Mesodermal cell (in vitro differentiated cells): Measurements from ENCODE around the gene CEACAM19.
"Not testable (repeated sequence)": the region's sequence is repeated elsewhere in the genome, so short reads cannot be mapped to it uniquely, and the experiment has no call there.

Source experiments
- H3K27ac ChIP-seq: 2 replicates; pipeline ENCODE4 v1.7.0; 2013; ENCODE audit warnings: mild to moderate bottlenecking, low read depth, low read length, moderate library complexity; ENCODE audit not compliant: severe bottlenecking
- H3K36me3 ChIP-seq: 2 replicates; pipeline ENCODE4 v1.7.1; 2013; ENCODE audit warnings: mild to moderate bottlenecking, low read length, moderate library complexity; ENCODE audit not compliant: control insufficient read depth, insufficient read depth
- H3K4me1 ChIP-seq: one replicate; pipeline ENCODE4 v1.7.1; 2013; ENCODE audit warnings: mild to moderate bottlenecking, low read length; ENCODE audit not compliant: insufficient read depth, control insufficient read depth, poor library complexity, severe bottlenecking
- H3K4me3 ChIP-seq: 2 replicates; pipeline ENCODE4 v1.7.0; 2013; ENCODE audit warnings: low read length, control low read depth, mild to moderate bottlenecking; ENCODE audit not compliant: insufficient read depth, poor library complexity, severe bottlenecking; ENCODE audit errors: extremely low read depth
- H3K9me3 ChIP-seq: 2 replicates; pipeline ENCODE4 v1.7.1; 2013; ENCODE audit warnings: mild to moderate bottlenecking, low read length, moderate library complexity; ENCODE audit not compliant: control insufficient read depth
- WGBS, 2 experiments: methylation state at CpG; one replicate each; pipeline ENCODE4 v1.1.5; 2013; ENCODE audit warnings: missing lambda C conversion rate in 2 of 2; ENCODE audit not compliant: insufficient coverage in 2 of 2; 5-methylcytosine and 5-hydroxymethylcytosine counted together

The CEACAM19 gene

DNA sequence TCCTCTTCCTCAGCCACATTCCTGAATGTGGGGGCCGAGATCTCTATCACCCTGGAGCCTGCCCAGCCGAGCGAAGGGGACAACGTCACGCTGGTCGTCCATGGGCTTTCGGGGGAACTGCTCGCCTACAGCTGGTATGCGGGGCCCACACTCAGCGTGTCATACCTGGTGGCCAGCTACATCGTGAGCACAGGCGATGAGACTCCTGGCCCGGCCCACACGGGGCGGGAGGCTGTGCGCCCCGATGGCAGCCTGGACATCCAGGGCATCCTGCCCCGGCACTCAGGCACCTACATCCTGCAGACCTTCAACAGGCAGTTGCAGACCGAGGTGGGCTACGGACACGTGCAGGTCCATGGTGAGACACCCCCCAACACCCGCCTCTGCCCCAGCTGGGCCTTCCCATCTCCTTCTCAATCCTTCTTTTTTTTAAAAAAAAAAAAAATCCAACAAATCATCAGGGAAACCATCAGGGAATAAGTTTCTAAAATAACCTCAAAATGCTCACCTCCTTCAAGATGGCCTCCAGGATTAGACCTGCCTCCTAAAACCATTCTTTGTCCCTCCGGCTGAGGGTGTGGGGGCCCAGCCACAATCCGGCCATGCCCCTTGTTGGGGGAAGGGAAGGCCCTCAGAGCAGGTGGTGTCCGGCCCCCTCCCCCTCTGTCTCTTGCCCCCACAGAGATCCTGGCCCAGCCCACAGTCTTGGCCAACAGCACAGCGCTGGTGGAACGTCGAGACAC, 32.2 kb downstream of the CEACAM19 start:
- H3K27ac ChIP-seq = no peak overlapping the region
- H3K9me3 ChIP-seq = no peaks in the 10 kb centered on the region
- H3K4me3 ChIP-seq = no peak overlapping the region
- H3K36me3 ChIP-seq = no peaks in the 10 kb centered on the region
- 93 to 95% methylated on average over 26 to 27 of the region's 28 CpGs for WGBS, 2 experiments
- H3K4me1 ChIP-seq = no peaks in the 10 kb centered on the region

DNA sequence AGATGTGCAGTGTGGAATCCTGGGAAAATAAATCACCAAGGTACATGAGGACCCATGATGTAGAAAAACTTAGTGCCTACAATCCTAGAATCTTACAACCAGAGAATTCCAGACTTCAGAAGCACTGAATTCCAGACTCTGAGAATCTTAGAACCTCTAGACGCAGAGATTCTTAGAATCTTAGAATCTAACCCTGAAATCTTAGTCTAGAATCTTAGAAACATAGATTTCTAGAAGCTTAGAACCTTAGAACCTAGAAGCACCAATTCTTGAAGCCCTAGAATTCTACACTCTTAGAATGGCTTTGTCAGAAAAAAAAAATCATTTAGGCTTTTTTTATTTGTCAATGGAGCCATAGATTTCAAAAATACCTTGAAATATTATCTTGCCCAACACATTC, 33.7 kb downstream of the CEACAM19 start:
- Histone ChIP-seq H3K27ac (no peak overlapping the region), H3K9me3 (no peaks in the 10 kb centered on the region), H3K36me3 (no peaks in the 10 kb centered on the region), H3K4me3 (no peak overlapping the region), H3K4me1 (no peaks in the 10 kb centered on the region)
- WGBS, 2 experiments = 83 to 100% methylated on average over 1 of the region's 1 CpG

DNA sequence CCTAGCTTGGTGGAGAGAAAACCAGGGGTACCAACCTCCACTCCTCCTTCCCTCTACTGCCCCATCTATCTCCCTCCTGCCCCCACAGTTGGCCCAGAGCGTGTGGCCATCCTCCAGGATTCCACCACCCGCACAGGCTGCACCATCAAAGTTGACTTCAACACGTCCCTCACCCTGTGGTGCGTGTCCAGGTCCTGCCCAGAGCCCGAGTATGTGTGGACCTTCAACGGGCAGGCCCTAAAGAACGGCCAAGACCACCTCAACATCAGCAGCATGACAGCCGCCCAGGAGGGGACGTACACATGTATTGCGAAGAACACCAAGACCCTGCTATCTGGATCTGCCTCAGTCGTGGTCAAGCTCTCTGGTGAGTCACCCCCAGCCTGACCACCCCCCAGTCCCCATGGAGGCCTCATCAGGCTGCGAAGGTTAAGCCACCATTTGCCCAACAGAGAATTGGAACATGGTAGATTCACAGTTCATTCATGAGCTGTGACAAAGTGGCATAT, 34.3 kb downstream of the CEACAM19 start:
- Histone ChIP-seq H3K27ac (no peak overlapping the region), H3K4me1 (no peaks in the 10 kb centered on the region), H3K9me3 (no peaks in the 10 kb centered on the region), H3K4me3 (no peak overlapping the region), H3K36me3 (no peaks in the 10 kb centered on the region)
- 88 to 91% methylated on average over 11 of the region's 12 CpGs for WGBS, 2 experiments

DNA sequence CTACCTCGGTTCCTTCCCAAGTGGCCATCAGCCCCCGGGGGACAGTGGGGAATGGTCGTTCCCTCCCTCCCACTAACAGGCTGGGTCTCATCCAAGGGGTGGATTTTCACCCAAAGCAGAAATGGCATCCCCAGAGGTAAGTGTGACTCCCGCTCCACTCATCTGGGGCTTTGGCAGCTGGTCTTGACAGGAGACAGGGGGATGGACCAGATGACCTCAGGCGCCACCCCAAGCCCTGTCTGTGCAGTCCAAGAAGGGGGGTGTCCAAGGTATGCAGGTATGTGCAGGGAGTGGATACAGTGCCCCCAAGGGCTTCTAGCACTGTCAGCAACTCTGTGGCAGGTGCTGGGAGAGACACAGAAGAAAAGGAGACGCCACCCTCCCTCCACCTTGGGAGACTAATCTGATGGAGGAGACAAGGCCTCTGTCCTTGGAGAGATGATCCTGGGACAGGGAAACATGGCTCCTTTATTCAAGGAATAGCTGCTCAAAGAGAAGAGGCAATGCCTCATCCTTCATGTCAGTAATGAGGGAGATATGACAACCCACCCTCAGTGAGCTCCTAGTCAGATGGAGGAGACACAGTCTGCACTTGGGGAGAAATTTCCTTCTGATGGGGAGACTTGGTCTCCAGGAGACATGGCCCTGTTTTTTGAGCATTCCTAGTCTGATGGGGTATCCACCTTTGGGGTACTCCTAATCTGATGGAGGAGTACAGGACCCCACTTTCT, 35.4 kb downstream of the CEACAM19 start:
- no peaks in the 10 kb centered on the region for H3K36me3 ChIP-seq
- H3K4me1 ChIP-seq = no peaks in the 10 kb centered on the region
- no peak overlapping the region for H3K27ac ChIP-seq
- no peak overlapping the region for H3K4me3 ChIP-seq
- 94 to 97% methylated on average over 3 of the region's 6 CpGs for WGBS, 2 experiments
- H3K9me3 ChIP-seq = no peaks in the 10 kb centered on the region

DNA sequence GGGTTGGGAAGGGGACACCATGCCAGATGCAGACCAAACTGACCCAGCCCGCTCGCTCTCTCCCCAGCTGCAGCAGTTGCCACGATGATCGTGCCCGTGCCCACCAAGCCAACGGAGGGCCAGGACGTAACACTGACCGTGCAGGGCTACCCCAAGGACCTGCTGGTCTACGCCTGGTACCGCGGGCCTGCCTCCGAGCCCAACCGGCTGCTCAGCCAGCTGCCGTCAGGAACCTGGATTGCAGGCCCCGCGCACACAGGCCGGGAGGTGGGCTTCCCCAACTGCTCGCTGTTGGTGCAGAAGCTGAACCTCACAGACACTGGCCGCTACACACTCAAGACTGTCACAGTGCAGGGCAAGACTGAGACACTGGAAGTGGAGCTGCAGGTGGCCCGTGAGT, 36.5 kb downstream of the CEACAM19 start:
- Histone ChIP-seq H3K4me3 (no peak overlapping the region), H3K27ac (no peak overlapping the region), H3K4me1 (no peaks in the 10 kb centered on the region), H3K9me3 (no peaks in the 10 kb centered on the region), H3K36me3 (no peaks in the 10 kb centered on the region)
- 94 to 96% methylated on average over 19 to 20 of the region's 20 CpGs for WGBS, 2 experiments

DNA sequence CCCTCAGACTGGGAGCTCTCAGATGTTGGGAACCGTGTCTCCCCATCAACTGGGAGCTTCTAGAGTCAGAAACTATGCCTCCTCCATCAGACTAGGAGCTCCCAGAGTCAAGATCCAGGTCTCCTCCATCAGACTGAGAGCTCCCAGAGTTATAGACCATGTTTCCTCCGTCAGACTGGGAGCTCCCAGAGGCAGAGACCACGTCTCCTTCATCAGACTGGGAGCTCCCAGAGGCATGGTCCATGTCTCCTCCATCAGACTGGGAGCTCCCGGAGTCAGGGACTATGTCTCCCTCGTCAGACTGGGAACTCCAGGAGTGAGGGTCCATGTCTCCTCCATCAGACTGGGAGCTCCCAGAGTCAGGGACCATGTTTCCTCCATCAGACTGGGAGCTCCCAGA, 37.7 kb downstream of the CEACAM19 start:
- WGBS, 2 experiments = 79 to 86% methylated on average over 4 to 5 of the region's 5 CpGs
- Histone ChIP-seq H3K4me3 (no peak overlapping the region), H3K36me3 (no peaks in the 10 kb centered on the region), H3K4me1 (no peaks in the 10 kb centered on the region), H3K27ac (no peak overlapping the region), H3K9me3 (no peaks in the 10 kb centered on the region)

DNA sequence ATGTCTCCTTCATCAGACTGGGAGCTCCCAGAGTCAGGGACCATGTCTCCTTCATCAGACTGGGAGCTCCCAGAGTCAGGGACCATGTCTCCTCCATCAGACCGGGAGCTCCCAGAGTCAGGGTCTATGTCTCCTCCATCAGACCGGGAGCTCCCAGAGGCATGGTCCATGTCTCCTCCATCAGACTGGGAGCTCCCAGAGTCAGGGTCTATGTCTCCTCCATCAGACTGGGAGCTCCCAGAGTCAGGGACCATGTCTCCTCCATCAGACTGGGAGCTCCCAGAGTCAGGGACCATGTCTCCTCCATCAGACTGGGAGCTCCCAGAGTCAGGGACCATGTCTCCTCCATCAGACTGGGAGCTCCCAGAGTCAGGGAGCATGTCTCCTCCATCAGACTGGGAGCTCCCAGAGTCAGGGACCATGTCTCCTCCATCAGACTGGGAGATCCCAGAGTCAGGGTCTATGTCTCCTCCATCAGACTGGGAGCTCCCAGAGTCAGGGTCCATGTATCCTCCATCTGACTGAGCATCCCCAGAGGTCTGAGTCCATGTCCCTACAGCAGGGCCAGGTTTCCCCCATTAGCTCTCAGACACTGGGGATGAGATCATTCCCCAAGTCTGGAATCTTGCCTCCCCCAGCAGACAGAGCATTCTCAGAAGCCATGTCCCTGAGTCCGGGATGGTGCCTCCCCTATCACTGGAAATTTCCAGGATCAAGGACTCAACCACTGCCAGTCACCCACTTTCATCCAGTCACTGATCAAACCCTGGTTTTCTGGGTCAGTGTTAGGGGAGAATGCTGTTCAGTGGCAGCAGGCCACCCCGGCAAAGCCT, 38.4 kb downstream of the CEACAM19 start:
- H3K36me3 ChIP-seq, H3K9me3 ChIP-seq, H3K4me3 ChIP-seq, H3K4me1 ChIP-seq, H3K27ac ChIP-seq: not testable (repeated sequence)
- WGBS, 2 experiments = 100% methylated on average over 1 to 2 of the region's 4 CpGs

DNA sequence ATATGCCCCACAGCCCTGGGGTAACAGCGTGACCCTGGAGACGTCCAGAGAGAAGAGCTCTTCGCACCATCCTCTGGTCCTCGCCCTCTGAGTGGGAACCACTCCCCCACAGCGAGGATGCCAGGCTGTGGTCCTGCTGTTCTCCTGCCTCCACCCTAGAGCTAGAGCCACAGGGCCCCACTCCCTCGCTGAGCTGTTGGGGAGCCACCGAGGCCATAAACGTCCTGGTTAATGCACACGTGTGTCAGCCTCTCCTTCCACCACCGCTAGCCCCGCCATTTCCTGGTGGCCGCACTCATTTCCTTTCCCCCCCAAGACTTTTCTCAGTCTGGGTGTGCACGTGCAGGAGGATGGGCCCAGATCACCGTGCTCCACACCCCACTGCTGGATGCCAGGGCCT, 39.2 kb downstream of the CEACAM19 start:
- Histone ChIP-seq H3K36me3 (no peaks in the 10 kb centered on the region), H3K9me3 (peaks cover 6% of the 10 kb centered on the region), H3K4me3 (no peak overlapping the region), H3K27ac (no peak overlapping the region), H3K4me1 (no peaks in the 10 kb centered on the region)
- 86 to 92% methylated on average over 5 to 10 of the region's 14 CpGs for whole genome bisulfite sequencing, 2 experiments

DNA sequence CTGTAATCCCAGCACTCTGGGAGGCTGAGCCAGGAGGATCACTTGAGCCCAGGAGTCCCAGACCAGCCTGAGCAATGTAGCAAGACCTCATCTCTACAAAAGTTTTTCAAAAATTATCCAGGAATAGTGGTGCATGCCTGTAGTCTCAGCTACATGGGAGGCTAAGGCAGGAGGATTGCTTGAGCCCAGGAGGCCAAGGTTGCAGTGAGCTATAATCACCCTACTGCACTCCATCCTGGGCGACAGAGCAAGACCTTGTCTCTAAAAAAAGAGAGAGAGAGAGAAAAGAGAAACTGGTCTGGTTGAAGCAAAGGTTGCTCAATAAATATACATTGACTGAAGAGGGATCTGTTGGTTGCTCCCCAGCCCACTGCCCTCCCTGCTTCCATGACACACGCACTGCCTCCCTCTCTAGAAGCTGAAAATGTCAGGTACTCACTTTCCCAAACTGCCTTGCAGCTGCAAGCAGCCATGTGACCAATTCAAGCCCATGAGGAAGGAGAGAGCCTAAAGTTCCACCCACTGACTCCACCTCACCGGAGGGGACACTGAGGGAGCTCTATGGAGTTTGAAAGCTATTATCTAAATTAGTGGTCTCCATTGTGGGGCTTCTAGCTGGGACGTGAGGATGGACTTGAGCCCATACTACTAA, 41.7 kb downstream of the CEACAM19 start:
- H3K9me3 ChIP-seq = peaks cover 6% of the 10 kb centered on the region
- no peaks in the 10 kb centered on the region for H3K36me3 ChIP-seq
- no peak overlapping the region for H3K27ac ChIP-seq
- H3K4me1 ChIP-seq = no peaks in the 10 kb centered on the region
- no peak overlapping the region for H3K4me3 ChIP-seq
- WGBS, 2 experiments = 0 to 29% methylated on average over 1 of the region's 4 CpGs

DNA sequence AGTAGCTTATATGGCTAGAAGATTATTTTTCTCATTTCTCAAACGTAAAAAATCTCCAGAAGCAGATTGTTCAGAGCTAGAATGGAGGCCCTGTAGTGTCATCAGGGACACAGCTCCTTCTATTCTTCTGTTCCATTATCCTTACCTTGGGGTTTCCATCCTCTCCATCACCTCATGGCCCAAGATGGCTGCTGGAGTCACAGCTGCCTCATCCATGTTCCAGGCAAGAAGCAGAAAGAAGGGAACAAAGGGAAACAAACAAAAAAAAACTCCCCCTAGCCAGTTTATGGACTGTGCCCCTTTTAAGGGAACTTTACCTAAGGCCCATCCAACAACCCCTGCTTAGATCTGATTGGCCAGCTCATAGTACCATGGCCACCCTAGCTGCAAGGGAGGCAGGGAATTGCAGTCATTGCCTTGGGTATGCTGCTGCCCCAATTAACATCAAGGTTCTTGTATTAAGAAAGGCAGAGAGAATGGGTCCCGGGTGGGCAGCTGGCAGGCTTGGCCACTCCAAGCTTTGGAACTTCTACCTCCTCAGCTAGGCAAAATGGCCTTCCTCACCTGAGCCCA, 43.4 kb downstream of the CEACAM19 start:
- 44 to 100% methylated on average over 1 to 2 of the region's 2 CpGs for WGBS, 2 experiments
- no peak overlapping the region for H3K27ac ChIP-seq
- no peaks in the 10 kb centered on the region for H3K36me3 ChIP-seq
- H3K9me3 ChIP-seq = peaks cover 6% of the 10 kb centered on the region
- no peak overlapping the region for H3K4me3 ChIP-seq
- peaks cover 9% of the 10 kb centered on the region for H3K4me1 ChIP-seq
